ENCODE results near the gene FER. TPM values are rescaled to one million over a fixed set of nuclear protein-coding genes. Genes with fewer than 3 reads are reported as not detected.
"Not testable (repeated sequence)": the region's sequence is repeated elsewhere in the genome, so short reads cannot be mapped to it uniquely, and the experiment has no call there.

Gene FER
- total RNA-seq, 1 donor from 2014 or later = 38.2 TPM

- TF ChIP-seq CTCF (IDR thresholded peaks at IDR 0.05) = no peak
- H3K36me3 Mint-ChIP-seq (ENCODE audit: unreplicated experiment) = peaks cover 17% of the 10 kb centered on the region
- DNase-seq (ENCODE audit: extremely low spot score, unreplicated experiment) = no peak
Measured at GRCh38 chr5:108975697-108976096, 228.0 kb downstream of the FER start.

GRCh38 chr5:108983461-108984092, 235.9 kb downstream of the FER start:
- H3K36me3 Mint-ChIP-seq (ENCODE audit: unreplicated experiment) = peaks cover 33% of the 10 kb centered on the region

More at GRCh38 chr5:108975697-108976096, 228.0 kb downstream of the FER start:
- Mint-ChIP-seq H3K27ac (ENCODE audit: unreplicated experiment) (no peak overlapping the region), H3K9me3 (ENCODE audit: unreplicated experiment) (no peaks in the 10 kb centered on the region), H3K4me3 (ENCODE audit: unreplicated experiment) (no peak overlapping the region), H3K27me3 (ENCODE audit: unreplicated experiment) (no peaks in the 10 kb centered on the region), H3K4me1 (ENCODE audit: unreplicated experiment) (peaks cover 6% of the 10 kb centered on the region)

GRCh38 chr5:108989761-108990392, 242.2 kb downstream of the FER start:
- Mint-ChIP-seq H3K27ac (ENCODE audit: unreplicated experiment) (no peak overlapping the region), H3K9me3 (ENCODE audit: unreplicated experiment) (peaks cover 43% of the 10 kb centered on the region), H3K36me3 (ENCODE audit: unreplicated experiment) (peaks cover 34% of the 10 kb centered on the region), H3K4me3 (ENCODE audit: unreplicated experiment) (no peak overlapping the region), H3K27me3 (ENCODE audit: unreplicated experiment) (no peaks in the 10 kb centered on the region), H3K4me1 (ENCODE audit: unreplicated experiment) (peaks cover 10% of the 10 kb centered on the region)
- TF ChIP-seq CTCF (IDR thresholded peaks at IDR 0.05) = no peak
- no peak for DNase-seq (ENCODE audit: extremely low spot score, unreplicated experiment)

More at GRCh38 chr5:108983461-108984092, 235.9 kb downstream of the FER start:
- no peak for DNase-seq (ENCODE audit: extremely low spot score, unreplicated experiment)
- H3K4me1 Mint-ChIP-seq (ENCODE audit: unreplicated experiment) = peaks cover 8% of the 10 kb centered on the region
- no peak for TF ChIP-seq CTCF (IDR thresholded peaks at IDR 0.05)
- H3K4me3 Mint-ChIP-seq (ENCODE audit: unreplicated experiment) = no peak overlapping the region
- no peaks in the 10 kb centered on the region for H3K27me3 Mint-ChIP-seq (ENCODE audit: unreplicated experiment)
- peaks cover 28% of the 10 kb centered on the region for H3K9me3 Mint-ChIP-seq (ENCODE audit: unreplicated experiment)
- H3K27ac Mint-ChIP-seq (ENCODE audit: unreplicated experiment) = no peak overlapping the region

GRCh38 chr5:108992396-108993085, 244.8 kb downstream of the FER start:
- Mint-ChIP-seq H3K4me1 (ENCODE audit: unreplicated experiment) (peaks cover 10% of the 10 kb centered on the region), H3K9me3 (ENCODE audit: unreplicated experiment) (peaks cover 38% of the 10 kb centered on the region), H3K36me3 (ENCODE audit: unreplicated experiment) (peaks cover 34% of the 10 kb centered on the region)
- H3K27me3 Mint-ChIP-seq (ENCODE audit: unreplicated experiment); DNase-seq (ENCODE audit: extremely low spot score, unreplicated experiment); H3K4me3 Mint-ChIP-seq (ENCODE audit: unreplicated experiment); H3K27ac Mint-ChIP-seq (ENCODE audit: unreplicated experiment): not testable (repeated sequence)

GRCh38 chr5:108993440-108993839, 245.7 kb downstream of the FER start:
- not testable (repeated sequence) for DNase-seq (ENCODE audit: extremely low spot score, unreplicated experiment)
- H3K4me1 Mint-ChIP-seq (ENCODE audit: unreplicated experiment) = peaks cover 10% of the 10 kb centered on the region

GRCh38 chr5:108997720-108998119, 250.0 kb downstream of the FER start:
- Mint-ChIP-seq H3K4me1 (ENCODE audit: unreplicated experiment) (no peaks in the 10 kb centered on the region), H3K27ac (ENCODE audit: unreplicated experiment) (no peak overlapping the region), H3K9me3 (ENCODE audit: unreplicated experiment) (peaks cover 26% of the 10 kb centered on the region), H3K36me3 (ENCODE audit: unreplicated experiment) (peaks cover 30% of the 10 kb centered on the region), H3K4me3 (ENCODE audit: unreplicated experiment) (no peak overlapping the region), H3K27me3 (ENCODE audit: unreplicated experiment) (no peaks in the 10 kb centered on the region)
- no peak for DNase-seq (ENCODE audit: extremely low spot score, unreplicated experiment)
- TF ChIP-seq CTCF (IDR thresholded peaks at IDR 0.05) = no peak

More at GRCh38 chr5:108993440-108993839, 245.7 kb downstream of the FER start:
- peaks cover 28% of the 10 kb centered on the region for H3K36me3 Mint-ChIP-seq (ENCODE audit: unreplicated experiment)
- H3K27me3 Mint-ChIP-seq (ENCODE audit: unreplicated experiment); H3K27ac Mint-ChIP-seq (ENCODE audit: unreplicated experiment); H3K4me3 Mint-ChIP-seq (ENCODE audit: unreplicated experiment): not testable (repeated sequence)
- H3K9me3 Mint-ChIP-seq (ENCODE audit: unreplicated experiment) = peaks cover 29% of the 10 kb centered on the region

All from osteocyte (in vitro differentiated cells).